Calu3 (cell line): ENCODE data around the gene SUPT6H. TPM values are rescaled to one million over a fixed set of nuclear protein-coding genes. Genes with fewer than 3 reads are reported as not detected.

Source experiments
- BruUV-seq: library from RNA; stranded (reverse); fragments of 400-500 nt; replicated peaks from 2 replicates; lab custom pipeline; 2021; lab: Mats Ljungman, UMichigan
- CTCF ChIA-PET: fragments of 300-600 bp; sonication (Branson Sonifier 250); formaldehyde crosslinking; loops from one replicate; lab custom pipeline; 2022; ENCODE audit warnings: antibody characterized with exemption; lab: Charles Lee
- DNase-seq: peaks from one replicate; pipeline ENCODE4 v3.0.0; 2022
- H3K27ac Mint-ChIP-seq: one replicate; pipeline ENCODE4 v1.8.0; 2022; ENCODE audit warnings: mixed read lengths; ENCODE audit not compliant: unreplicated experiment
- H3K27me3 Mint-ChIP-seq: one replicate; pipeline ENCODE4 v1.8.0; 2022; ENCODE audit warnings: mixed read lengths; ENCODE audit not compliant: unreplicated experiment
- H3K36me3 Mint-ChIP-seq: one replicate; pipeline ENCODE4 v1.8.0; 2022; ENCODE audit warnings: mild to moderate bottlenecking, moderate library complexity, mixed read lengths; ENCODE audit not compliant: insufficient read depth, unreplicated experiment
- H3K4me1 Mint-ChIP-seq: one replicate; pipeline ENCODE4 v1.8.0; 2022; ENCODE audit warnings: mild to moderate bottlenecking, low read depth, mixed read lengths; ENCODE audit not compliant: unreplicated experiment
- H3K4me3 Mint-ChIP-seq: one replicate; pipeline ENCODE4 v1.8.0; 2022; ENCODE audit warnings: mild to moderate bottlenecking, low read depth, moderate library complexity, mixed read lengths; ENCODE audit not compliant: unreplicated experiment
- H3K9me3 Mint-ChIP-seq: one replicate; pipeline ENCODE4 v1.8.0; 2022; ENCODE audit warnings: low read depth, mixed read lengths; ENCODE audit not compliant: unreplicated experiment
- CTCF ChIP-seq: fragments of 200-600 bp; IDR thresholded peaks from one replicate; pipeline ENCODE4 v1.8.0; 2022; ENCODE audit warnings: antibody characterized with exemption; ENCODE audit not compliant: unreplicated experiment
- intact Hi-C: fragments of 100-400 bp; cut with micrococcal nuclease; formaldehyde crosslinking; loops from one replicate; pipeline ENCODE4 v1.10.0; 2022; ENCODE audit not compliant: unreplicated experiment
- total RNA-seq: library from RNA; stranded (reverse); gene quantifications from 2 replicates; pipeline ENCODE4 v1.2.3, GENCODE V29; 2022

Gene SUPT6H
- total RNA-seq, 1 experiment from 2014 or later = 107 TPM

- no peak overlapping the region for H3K27ac Mint-ChIP-seq
- H3K4me1 Mint-ChIP-seq = peaks cover 25% of the 10 kb centered on the region
- no peaks in the 10 kb centered on the region for H3K27me3 Mint-ChIP-seq
- DNase-seq = no peak
- TF ChIP-seq CTCF = no peak
- peaks cover 66% of the 10 kb centered on the region for H3K36me3 Mint-ChIP-seq
- no peak overlapping the region for H3K4me3 Mint-ChIP-seq
- no peaks in the 10 kb centered on the region for H3K9me3 Mint-ChIP-seq
- BruUV-seq = no TSS peak
- intact Hi-C loops = no loop called here
- CTCF ChIA-PET = interaction anchor here (0.6 kb wide), 1 partner anchor 14 kb away, joined by 3 read pairs; no protein-coding TSS in a partner anchor
Measured at GRCh38 chr17:28741358-28742349, 79.6 kb downstream of the SUPT6H start.

GRCh38 chr17:28743243-28744103 lies 81.5 kb downstream of the SUPT6H start, which contains the start of gene TRAF4:
TRAF4 (plus strand) TSS chr17:28744011; CDS start chr17:28744113, 102 bp downstream.
- intact Hi-C loops = no loop called here
- Mint-ChIP-seq H3K9me3 (no peaks in the 10 kb centered on the region), H3K27me3 (no peaks in the 10 kb centered on the region), H3K36me3 (peaks cover 84% of the 10 kb centered on the region), H3K4me3 (peak within 1 kb of the TSS; percentile 81), H3K27ac (peak within 1 kb of the TSS; percentile 91), H3K4me1 (peaks cover 39% of the 10 kb centered on the region)
- CTCF ChIA-PET = interaction anchor here (0.6 to 1.5 kb wide), 6 partner anchors 11 to 824 kb away, joined by 3 to 38 read pairs (median 4); partner anchors contain the start of genes NEK8 and PHF12
- BruUV-seq = no TSS peak
- no peak for TF ChIP-seq CTCF
- peak; percentile 91 for DNase-seq

- TSS peak; percentile 63 for BruUV-seq
- Mint-ChIP-seq H3K27ac (peak overlapping the region; percentile 91), H3K27me3 (no peaks in the 10 kb centered on the region), H3K36me3 (peaks cover 88% of the 10 kb centered on the region), H3K4me3 (peak overlapping the region; percentile 81), H3K4me1 (peaks cover 46% of the 10 kb centered on the region), H3K9me3 (no peaks in the 10 kb centered on the region)
- intact Hi-C loops = no loop called here
- DNase-seq = peak; percentile 70
- CTCF ChIA-PET = interaction anchor here (1.5 to 9.1 kb wide), 3 partner anchors 16 to 17 kb away, joined by 3 to 228 read pairs (median 38); partner anchors contain the start of genes NEK8 and TLCD1
- TF ChIP-seq CTCF = no peak
Measured at GRCh38 chr17:28744104-28744971, 82.3 kb downstream of the SUPT6H start.
